Vagina (tissue), 2 donors: ENCODE measurements around the gene SPTSSA.
"Not testable (repeated sequence)": the region's sequence is repeated elsewhere in the genome, so short reads cannot be mapped to it uniquely, and the experiment has no call there.

ENCODE experiments used
- POLR2A ChIP-seq, 2 donors: fragments of 450-650 bp; IDR thresholded peaks; one replicate each; pipeline ENCODE4 v1.6.1; 2017; ENCODE audit warnings: antibody characterized with exemption in 2 of 2, mild to moderate bottlenecking in 2 of 2, moderate library complexity in 2 of 2
- POLR2AphosphoS5 ChIP-seq, 2 donors: sonication (generic); formaldehyde crosslinking; IDR thresholded peaks; one replicate each; pipeline ENCODE4 v1.9.0; 2017; ENCODE audit warnings: antibody characterized with exemption in 2 of 2, mild to moderate bottlenecking in 2 of 2, low read depth in 1 of 2; ENCODE audit not compliant: insufficient read depth in 1 of 2
- TF ChIP-seq, protein P1 (sequence below), 3 experiments: fragments of 450-650 bp in 2 of 3; fragments of 200-600 bp in 1 of 3; sonication (generic) in 1 of 3; IDR thresholded peaks; one replicate each; pipeline ENCODE4 v1.5.1; 2017 to 2019; ENCODE audit warnings: antibody characterized with exemption in 3 of 3, mild to moderate bottlenecking in 2 of 3, moderate library complexity in 2 of 3

DNA sequence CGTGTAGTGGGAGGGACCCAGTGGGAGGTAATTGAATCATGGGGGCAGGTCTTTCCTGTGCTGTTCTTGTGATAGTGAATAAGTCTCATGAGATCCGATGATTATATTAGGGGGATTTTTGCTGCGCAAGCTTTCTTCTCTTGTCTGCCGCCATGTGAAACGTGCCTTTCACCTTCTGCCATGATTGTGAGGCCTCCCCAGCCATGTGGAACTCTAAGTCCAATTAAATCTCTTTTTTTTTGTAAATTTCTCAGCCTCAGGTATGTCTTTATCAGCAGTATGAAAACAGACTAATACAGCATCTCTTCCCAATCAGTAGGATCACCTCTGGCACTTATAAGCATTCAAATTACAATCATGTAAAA lies 34.0 kb downstream of the SPTSSA start:
- not testable (repeated sequence) for TF ChIP-seq POLR2AphosphoS5 (IDR thresholded peaks at IDR 0.05; ENCODE audit: insufficient read depth in 1 of 2, low read depth in 1 of 2); POLR2A (IDR thresholded peaks at IDR 0.05)
- TF ChIP-seq, protein P1, sequence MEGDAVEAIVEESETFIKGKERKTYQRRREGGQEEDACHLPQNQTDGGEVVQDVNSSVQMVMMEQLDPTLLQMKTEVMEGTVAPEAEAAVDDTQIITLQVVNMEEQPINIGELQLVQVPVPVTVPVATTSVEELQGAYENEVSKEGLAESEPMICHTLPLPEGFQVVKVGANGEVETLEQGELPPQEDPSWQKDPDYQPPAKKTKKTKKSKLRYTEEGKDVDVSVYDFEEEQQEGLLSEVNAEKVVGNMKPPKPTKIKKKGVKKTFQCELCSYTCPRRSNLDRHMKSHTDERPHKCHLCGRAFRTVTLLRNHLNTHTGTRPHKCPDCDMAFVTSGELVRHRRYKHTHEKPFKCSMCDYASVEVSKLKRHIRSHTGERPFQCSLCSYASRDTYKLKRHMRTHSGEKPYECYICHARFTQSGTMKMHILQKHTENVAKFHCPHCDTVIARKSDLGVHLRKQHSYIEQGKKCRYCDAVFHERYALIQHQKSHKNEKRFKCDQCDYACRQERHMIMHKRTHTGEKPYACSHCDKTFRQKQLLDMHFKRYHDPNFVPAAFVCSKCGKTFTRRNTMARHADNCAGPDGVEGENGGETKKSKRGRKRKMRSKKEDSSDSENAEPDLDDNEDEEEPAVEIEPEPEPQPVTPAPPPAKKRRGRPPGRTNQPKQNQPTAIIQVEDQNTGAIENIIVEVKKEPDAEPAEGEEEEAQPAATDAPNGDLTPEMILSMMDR (IDR thresholded peaks at IDR 0.05): not testable (repeated sequence)
